ENCODE measurements around the gene SERPINC1.
"Not testable (repeated sequence)": the region's sequence is repeated elsewhere in the genome, so short reads cannot be mapped to it uniquely, and the experiment has no call there.

The SERPINC1 gene

GRCh38 chr1:173888749-173889148 lies 28.4 kb downstream of the SERPINC1 start:
- no peak for DNase-seq

- DNase-seq = no peak
These were observed 29.5 kb downstream of the SERPINC1 start for GRCh38 chr1:173887627-173888026.

- no peak for DNase-seq
These were observed 30.1 kb downstream of the SERPINC1 start for GRCh38 chr1:173886746-173887611.

- no peak for DNase-seq
These were observed 32.4 kb downstream of the SERPINC1 start for GRCh38 chr1:173884701-173885100.

GRCh38 chr1:173881117-173881516 lies 36.0 kb downstream of the SERPINC1 start:
- not testable (repeated sequence) for DNase-seq

GRCh38 chr1:173878251-173878650 lies 38.9 kb downstream of the SERPINC1 start:
- DNase-seq = no peak

- no peak for DNase-seq
These were observed 40.4 kb downstream of the SERPINC1 start for GRCh38 chr1:173876732-173877131.

- DNase-seq = no peak
These were observed 45.6 kb downstream of the SERPINC1 start for GRCh38 chr1:173871500-173871899.

GRCh38 chr1:173871091-173871490 lies 46.0 kb downstream of the SERPINC1 start:
- DNase-seq = no peak

- DNase-seq = no peak
These were observed 46.7 kb downstream of the SERPINC1 start for GRCh38 chr1:173870252-173871075.

GRCh38 chr1:173869021-173869359 lies 48.1 kb downstream of the SERPINC1 start:
- DNase-seq = no peak

- DNase-seq = peak; percentile 87
These were observed 48.7 kb downstream of the SERPINC1 start, which contains the start of gene ZBTB37 for GRCh38 chr1:173868266-173869020. Gene ZBTB37, plus strand, starts transcription at chr1:173868380. Its CDS starts 1,846 bp downstream, at chr1:173870226.

GRCh38 chr1:173867753-173868265 lies 49.3 kb downstream of the SERPINC1 start, which contains the start of gene GAS5:
Gene GAS5, minus strand, starts transcription at chr1:173867989.
- peak; percentile 99 for DNase-seq

GRCh38 chr1:173867141-173867752 lies 49.9 kb downstream of the SERPINC1 start:
- no peak for DNase-seq

GRCh38 chr1:173866413-173867115 lies 50.6 kb downstream of the SERPINC1 start:
- DNase-seq = no peak

- no peak for DNase-seq
These were observed 51.5 kb downstream of the SERPINC1 start for GRCh38 chr1:173865468-173866164.

- DNase-seq = no peak
These were observed 52.8 kb downstream of the SERPINC1 start for GRCh38 chr1:173864179-173864867.

- no peak for DNase-seq
These were observed 53.6 kb downstream of the SERPINC1 start for GRCh38 chr1:173863224-173864161.

GRCh38 chr1:173862769-173863223 lies 54.3 kb downstream of the SERPINC1 start:
- DNase-seq = no peak
